Sciatic nerve (tissue), 2 donors: ENCODE results near the gene AUTS2. TPM values are rescaled to one million over a fixed set of nuclear protein-coding genes. Genes with fewer than 3 reads are reported as not detected.
A peak's percentile ranks its signal among the peaks of the same experiment; 100 is the strongest.

Experiments used
- ATAC-seq: fragments of 200-7000 bp; cut with Tn5 transposase; one replicate; pipeline ENCODE4 v1.9.1; 2020; ENCODE audit warnings: mild to moderate bottlenecking, moderate library complexity
- DNase-seq: peaks from one replicate; pipeline ENCODE4 v3.0.0-alpha.2; 2020; ENCODE audit warnings: low spot score
- intact Hi-C: fragments of 100-400 bp; cut with DNase I; formaldehyde crosslinking; loops from one replicate; pipeline ENCODE4 v1.14.2; 2022
- total RNA-seq: library from RNA; stranded (reverse); fragmentation: NEBNext Ultra II Directional; extraction: Animal tissue kit (Norgen Biotek cat#: 25700); gene quantifications from one replicate; pipeline ENCODE4 v1.2.1, GENCODE V29; 2021
- donor health status: DM: no; HTN: no; CAD: no.
- donor health status: DM: no; HTN: no; CAD: no.

AUTS2 gene
- total RNA-seq, 1 donor from 2014 or later: 129 TPM

DNA sequence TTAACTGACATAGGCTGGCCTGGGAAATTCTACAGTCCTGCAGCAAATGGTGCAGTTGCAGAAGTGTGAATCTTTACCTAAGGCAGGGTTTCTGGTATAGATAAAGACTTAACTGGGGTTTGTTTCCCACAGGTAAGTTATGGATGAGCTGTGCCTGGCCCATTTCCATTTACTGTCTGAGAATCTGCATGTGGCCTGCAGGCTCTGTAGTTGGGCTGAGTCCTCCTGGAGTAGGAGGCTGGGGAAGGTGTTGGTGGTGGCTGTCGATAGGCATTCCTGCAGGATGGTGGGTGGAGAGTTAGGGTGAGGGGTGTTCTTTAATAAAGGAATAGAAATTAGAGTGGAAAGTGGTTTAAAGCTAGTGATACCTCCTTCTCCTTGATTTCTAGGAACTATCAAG is 193.5 kb downstream of the AUTS2 start:
- no peak for ATAC-seq
- intact Hi-C loops: no loop called here
- DNase-seq: no peak

DNA sequence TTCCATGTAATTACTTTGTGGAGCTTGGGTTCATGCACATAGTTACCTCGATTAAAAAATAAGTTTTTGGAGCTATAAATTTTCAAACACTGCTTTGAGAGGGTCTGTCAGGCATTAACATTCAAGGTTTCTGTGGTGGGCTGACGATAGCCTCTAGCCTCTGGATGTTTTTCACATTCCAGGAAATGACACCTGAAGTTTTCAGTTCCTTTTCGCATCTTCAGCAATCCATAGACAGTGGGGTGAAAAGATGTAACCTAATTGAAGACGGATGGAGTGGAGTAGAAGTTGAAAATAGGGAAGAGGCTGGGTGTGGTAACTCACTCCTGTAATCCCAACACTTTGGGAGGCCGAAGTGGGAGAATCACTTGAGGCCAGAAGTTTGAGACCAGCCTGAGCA is 197.7 kb downstream of the AUTS2 start:
- DNase-seq (no peak), ATAC-seq (no peak)
- intact Hi-C loops: no loop called here

GRCh38 chr7:69796416-69796815 is 198.1 kb downstream of the AUTS2 start:
- no peak for DNase-seq
- no peak for ATAC-seq
- intact Hi-C loops: no loop called here

GRCh38 chr7:69799048-69799697 is 200.9 kb downstream of the AUTS2 start:
- DNase-seq (no peak), ATAC-seq (no peak)
- intact Hi-C loops: no loop called here

- DNase-seq (no peak), ATAC-seq (no peak)
- intact Hi-C loops: no loop called here
These were observed 201.7 kb downstream of the AUTS2 start for GRCh38 chr7:69799990-69800389.

DNA sequence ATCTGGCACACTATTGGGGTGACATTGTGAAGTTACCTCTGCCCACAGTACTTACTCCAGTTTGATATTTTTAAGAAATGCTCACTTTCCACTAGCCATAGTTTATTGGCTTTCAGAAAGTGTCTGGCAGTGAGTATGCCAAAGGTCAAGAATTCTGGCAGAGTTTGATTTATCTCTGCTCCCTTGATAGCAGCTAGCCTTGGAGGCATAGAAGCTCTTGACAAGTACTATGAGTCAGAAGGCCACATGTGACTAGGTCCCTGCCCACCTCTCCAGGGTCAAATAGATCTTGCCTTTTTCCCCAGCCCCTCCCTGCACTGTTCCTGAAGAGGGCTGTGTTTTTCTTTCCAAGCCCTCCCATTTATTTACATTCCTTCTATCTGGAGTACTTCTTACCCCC is 202.2 kb downstream of the AUTS2 start:
- DNase-seq (no peak), ATAC-seq (peak; percentile 72)
- intact Hi-C loops: no loop called here

GRCh38 chr7:69801729-69802682 is 203.7 kb downstream of the AUTS2 start:
- no peak for DNase-seq
- intact Hi-C loops: no loop called here
- ATAC-seq: no peak

DNA sequence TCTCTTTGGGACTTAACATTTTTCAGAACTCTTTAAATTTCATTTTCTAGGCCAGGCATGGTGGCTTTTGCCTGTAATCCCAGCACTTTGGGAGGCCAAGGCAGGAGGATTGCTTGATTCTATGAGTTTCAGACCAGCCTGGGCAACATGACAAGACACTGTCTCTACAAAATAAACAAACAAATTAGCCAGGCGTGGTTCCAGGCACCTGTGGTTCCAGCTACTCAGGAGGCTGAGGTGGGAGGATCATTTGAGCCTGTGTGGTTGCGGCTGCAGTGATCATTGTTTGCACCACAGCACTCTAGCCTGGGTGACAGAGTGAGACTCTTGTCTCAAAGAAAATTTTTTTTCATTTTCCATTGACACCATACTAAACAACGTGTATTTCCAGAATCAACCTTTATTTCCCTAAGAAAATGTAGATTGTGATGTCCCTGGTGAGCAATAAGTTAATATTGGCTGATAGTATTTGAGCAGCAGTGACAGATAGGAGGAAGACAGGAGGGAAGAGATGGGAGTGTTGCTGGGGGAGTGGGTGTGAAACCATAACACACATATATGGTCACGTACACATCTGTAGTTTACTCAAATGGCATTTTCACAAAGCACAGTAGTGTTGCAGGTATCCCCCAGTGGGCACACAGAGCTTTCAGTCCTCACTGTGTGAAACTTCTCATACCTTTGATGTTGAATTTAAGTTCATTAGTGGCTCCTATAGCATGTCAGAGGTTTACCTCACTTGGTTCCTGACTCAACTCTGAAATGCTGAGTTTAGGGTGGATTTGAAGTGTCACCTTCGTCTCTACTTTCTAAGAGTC is 205.6 kb downstream of the AUTS2 start:
- DNase-seq (no peak), ATAC-seq (no peak)
- intact Hi-C loops: no loop called here

DNA sequence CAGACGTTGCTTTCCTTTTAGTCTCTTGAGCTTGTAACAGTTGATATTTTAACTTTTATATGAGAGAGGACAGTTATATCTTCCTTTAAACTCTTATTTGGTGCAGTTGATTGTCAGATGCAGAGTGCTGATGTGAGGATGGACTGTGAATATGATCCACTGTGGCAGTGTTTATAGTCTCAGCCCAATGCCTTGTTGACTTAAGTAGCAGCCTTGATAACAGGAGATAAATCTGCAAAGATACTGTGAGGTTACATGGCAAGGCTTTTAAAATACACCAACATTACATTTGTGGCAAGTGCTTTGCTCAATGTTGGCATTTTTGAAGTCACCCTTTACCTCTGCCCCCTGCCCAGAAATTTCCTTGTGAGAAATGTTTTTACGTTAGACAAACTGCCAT is 206.7 kb downstream of the AUTS2 start:
- ATAC-seq (no peak), DNase-seq (no peak)
- intact Hi-C loops: no loop called here

GRCh38 chr7:69808391-69808790 is 210.1 kb downstream of the AUTS2 start:
- intact Hi-C loops: no loop called here
- DNase-seq: no peak
- ATAC-seq: no peak

GRCh38 chr7:69811476-69812308 is 213.4 kb downstream of the AUTS2 start:
- ATAC-seq (no peak), DNase-seq (no peak)
- intact Hi-C loops: no loop called here

GRCh38 chr7:69812756-69813155 is 214.5 kb downstream of the AUTS2 start:
- no peak for ATAC-seq
- DNase-seq: no peak

DNA sequence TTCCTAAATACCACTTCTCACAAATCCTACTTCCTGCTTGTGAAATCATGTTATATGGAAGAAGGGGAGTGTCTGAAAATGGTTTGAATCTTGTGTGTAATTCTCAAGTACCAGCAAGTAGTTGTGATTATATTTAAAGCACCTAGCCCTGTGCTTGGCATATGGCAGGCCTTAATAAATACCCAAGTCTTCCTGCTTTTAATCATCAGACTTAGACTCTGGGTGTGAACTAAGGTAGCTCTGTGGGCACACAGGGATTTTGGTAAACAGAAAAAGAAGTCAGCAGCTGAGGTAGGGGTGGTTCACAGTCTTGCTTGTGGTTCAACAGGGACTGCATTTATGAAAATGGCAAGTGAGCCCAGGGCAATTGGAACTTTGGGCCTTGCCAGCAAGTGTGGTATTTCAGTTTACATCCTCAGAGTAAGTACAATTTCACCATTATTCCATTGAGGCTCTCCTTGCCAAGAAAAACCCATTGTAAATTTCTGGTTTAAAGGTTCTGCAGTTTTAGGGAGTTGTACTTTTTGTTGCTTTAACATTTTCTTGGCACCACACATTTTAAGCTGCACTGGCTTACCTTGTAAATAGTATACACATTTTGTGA is 215.5 kb downstream of the AUTS2 start:
- intact Hi-C loops: no loop called here
- ATAC-seq (no peak), DNase-seq (no peak)

More at GRCh38 chr7:69812756-69813155, 214.5 kb downstream of the AUTS2 start:
- intact Hi-C loops: no loop called here

DNA sequence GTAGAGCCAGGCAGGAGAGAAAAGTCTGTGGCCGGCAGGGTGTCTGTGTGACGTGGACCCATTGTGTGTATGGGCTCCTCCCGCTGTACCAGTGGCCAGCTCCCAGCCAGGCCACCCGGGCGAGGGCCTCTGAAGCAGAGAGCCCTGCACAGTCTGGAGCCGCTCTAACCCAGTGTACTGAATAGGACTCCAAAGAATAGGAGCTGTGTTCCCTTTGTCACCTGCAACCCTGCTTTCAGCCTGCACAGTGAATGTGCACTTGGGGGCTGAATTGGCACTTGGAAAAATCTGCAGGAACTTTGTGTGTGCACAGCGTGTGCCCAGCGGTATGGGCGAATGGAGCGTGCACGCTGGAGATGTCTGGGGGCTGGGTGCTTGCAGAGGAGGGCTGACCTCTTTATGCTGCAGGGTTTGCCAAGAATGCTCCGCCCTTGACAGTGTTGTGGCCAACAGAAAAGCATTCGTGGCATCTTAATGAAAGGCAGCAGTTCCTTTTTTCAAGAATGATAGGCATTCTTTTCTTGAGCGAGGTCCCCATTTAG is 216.2 kb downstream of the AUTS2 start:
- ATAC-seq: peak; percentile 91
- intact Hi-C loops: no loop called here
- DNase-seq: peak; percentile 59

DNA sequence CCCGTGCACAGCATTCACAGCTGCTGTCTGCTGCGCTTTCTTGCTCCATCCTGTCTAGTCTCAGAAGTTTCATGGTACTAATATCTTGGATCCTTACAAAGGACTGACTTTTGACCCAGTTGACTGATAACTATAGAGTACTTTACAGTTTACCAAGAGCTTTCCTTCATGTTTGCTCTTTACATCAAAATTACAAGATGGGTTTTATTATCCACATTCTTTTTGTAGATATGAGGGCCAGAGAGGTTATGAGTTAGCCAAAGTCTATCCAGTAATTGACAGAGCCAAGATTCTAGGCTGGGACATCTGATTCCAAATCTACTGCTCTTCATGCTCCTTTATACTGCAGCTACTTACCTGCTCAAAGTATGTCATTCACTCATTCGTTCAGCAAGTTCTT is 218.2 kb downstream of the AUTS2 start:
- intact Hi-C loops: no loop called here
- DNase-seq: no peak
- no peak for ATAC-seq

DNA sequence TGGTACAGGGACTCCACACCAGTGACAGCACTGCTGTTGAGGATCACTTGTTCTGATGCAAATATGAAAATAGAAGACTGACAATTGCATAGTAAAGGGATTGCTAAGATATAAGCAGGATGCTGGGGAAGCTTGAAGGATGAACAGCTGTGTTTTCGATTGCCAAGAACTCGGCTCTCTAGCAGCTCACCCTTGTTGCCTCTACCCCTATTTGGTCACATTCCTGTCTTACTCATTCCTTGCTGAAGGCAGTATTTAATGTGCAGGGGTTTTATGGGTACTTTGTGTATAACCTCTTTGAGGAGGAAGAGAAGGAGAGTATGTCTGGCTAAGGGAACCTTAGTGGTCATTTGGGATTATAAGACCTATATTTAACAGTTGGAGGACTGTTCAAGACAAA is 218.8 kb downstream of the AUTS2 start:
- intact Hi-C loops: no loop called here
- ATAC-seq (no peak), DNase-seq (no peak)

- no peak for ATAC-seq
- no peak for DNase-seq
- intact Hi-C loops: no loop called here
These were observed 219.8 kb downstream of the AUTS2 start for GRCh38 chr7:69817841-69818635.
